GM19025 (cell line): ENCODE measurements around the gene TTC16.
"Not testable (repeated sequence)": the region's sequence is repeated elsewhere in the genome, so short reads cannot be mapped to it uniquely, and the experiment has no call there.

Experiments used
- ATAC-seq: cut with Tn5 transposase; IDR thresholded peaks from one replicate; pipeline ENCODE4 v1.9.1; 2021; ENCODE audit warnings: mild to moderate bottlenecking, low read depth, moderate library complexity; ENCODE audit not compliant: unreplicated experiment

Gene TTC16

GRCh38 chr9:127739614-127740330 lies 23.9 kb downstream of the TTC16 start:
- ATAC-seq: no peak

GRCh38 chr9:127741831-127742434 lies 26.1 kb downstream of the TTC16 start:
- no peak for ATAC-seq

GRCh38 chr9:127742435-127743088 lies 26.7 kb downstream of the TTC16 start:
- ATAC-seq: no peak

GRCh38 chr9:127744398-127745110 lies 28.7 kb downstream of the TTC16 start:
- no peak for ATAC-seq

- ATAC-seq: no peak
These were observed 31.2 kb downstream of the TTC16 start for GRCh38 chr9:127746959-127747569.

GRCh38 chr9:127749090-127749787 lies 33.4 kb downstream of the TTC16 start:
- ATAC-seq: no peak

- ATAC-seq: no peak
These were observed 35.6 kb downstream of the TTC16 start for GRCh38 chr9:127751269-127752054.

GRCh38 chr9:127753148-127753547 lies 37.3 kb downstream of the TTC16 start:
- no peak for ATAC-seq

GRCh38 chr9:127753622-127754021 lies 37.7 kb downstream of the TTC16 start:
- no peak for ATAC-seq

- ATAC-seq: no peak
These were observed 38.5 kb downstream of the TTC16 start for GRCh38 chr9:127754099-127755060.

GRCh38 chr9:127755061-127756060 lies 39.5 kb downstream of the TTC16 start:
- no peak for ATAC-seq

GRCh38 chr9:127756233-127756632 lies 40.4 kb downstream of the TTC16 start:
- ATAC-seq: no peak

GRCh38 chr9:127756776-127757175 lies 40.9 kb downstream of the TTC16 start:
- ATAC-seq: not testable (repeated sequence)

GRCh38 chr9:127758843-127759242 lies 43.0 kb downstream of the TTC16 start:
- no peak for ATAC-seq

- no peak for ATAC-seq
These were observed 45.2 kb downstream of the TTC16 start for GRCh38 chr9:127761061-127761460.

- ATAC-seq: no peak
These were observed 45.6 kb downstream of the TTC16 start for GRCh38 chr9:127761491-127761956.

GRCh38 chr9:127762111-127762676 lies 46.3 kb downstream of the TTC16 start:
- ATAC-seq: no peak
